Effector memory CD4-positive, alpha-beta T cell (primary cell): Measurements from ENCODE around the gene NCOA5.

Source experiments
- DNase-seq, 3 donors: peaks; one replicate each; pipeline ENCODE4 v3.0.0-alpha.2; 2020
- H3K27ac ChIP-seq: 2 replicates; pipeline ENCODE4 v1.7.0; 2013; ENCODE audit warnings: mild to moderate bottlenecking, low read length, moderate library complexity; ENCODE audit not compliant: insufficient read depth, poor library complexity, severe bottlenecking
- H3K27me3 ChIP-seq: replicated peaks from 2 replicates; pipeline ENCODE4 v1.7.0; 2013; ENCODE audit warnings: mild to moderate bottlenecking, low read length; ENCODE audit not compliant: insufficient read depth, control insufficient read depth, poor library complexity, severe bottlenecking
- H3K36me3 ChIP-seq: 2 replicates; pipeline ENCODE4 v1.7.0; 2013; ENCODE audit warnings: mild to moderate bottlenecking, low read length, moderate library complexity; ENCODE audit not compliant: control insufficient read depth, insufficient read depth
- H3K4me1 ChIP-seq: 2 replicates; pipeline ENCODE4 v1.7.0; 2013; ENCODE audit warnings: low read length, mild to moderate bottlenecking; ENCODE audit not compliant: control insufficient read depth, insufficient read depth, poor library complexity, severe bottlenecking
- H3K4me3 ChIP-seq: 2 replicates; pipeline ENCODE4 v1.7.0; 2013; ENCODE audit warnings: low read length, low read depth, mild to moderate bottlenecking; ENCODE audit not compliant: insufficient read depth, poor library complexity, severe bottlenecking
- H3K9me3 ChIP-seq: 2 replicates; pipeline ENCODE4 v1.7.0; 2013; ENCODE audit warnings: mild to moderate bottlenecking, low read length, moderate library complexity; ENCODE audit not compliant: control insufficient read depth
- total RNA-seq, 3 donors: gene quantifications; one replicate each; lab custom pipeline; 2026; lab: John Stamatoyannopoulos, UW

The NCOA5 gene
- total RNA-seq, result 14.9 to 28.1 (median 15.8) reads per million in 3 donors

GRCh38 chr20:46089417-46090388 lies at the start of gene NCOA5:
Gene NCOA5 (minus strand): TSS chr20:46089962. CDS start chr20:46079424, 10,538 bp downstream.
- no peaks in the 10 kb centered on the region for H3K9me3 ChIP-seq
- peaks cover 23% of the 10 kb centered on the region for H3K4me1 ChIP-seq
- peak within 1 kb of the TSS; percentile 81 for H3K27ac ChIP-seq
- H3K27me3 ChIP-seq, result peaks cover 3% of the 10 kb centered on the region
- no peaks in the 10 kb centered on the region for H3K36me3 ChIP-seq
- peak; percentile 83 to 89 (median 87) for DNase-seq
- peak within 1 kb of the TSS; percentile 80 for H3K4me3 ChIP-seq

- no peaks in the 10 kb centered on the region for H3K36me3 ChIP-seq
- H3K4me3 ChIP-seq, result no peak overlapping the region
- no peaks in the 10 kb centered on the region for H3K4me1 ChIP-seq
- H3K27ac ChIP-seq, result no peak overlapping the region
- no peaks in the 10 kb centered on the region for H3K9me3 ChIP-seq
- no peak for DNase-seq
- H3K27me3 ChIP-seq, result no peaks in the 10 kb centered on the region
These were observed 49.6 kb upstream of the NCOA5 start for GRCh38 chr20:46139266-46139889.

GRCh38 chr20:46137816-46138215 lies 48.1 kb upstream of the NCOA5 start:
- no peaks in the 10 kb centered on the region for H3K9me3 ChIP-seq
- no peaks in the 10 kb centered on the region for H3K36me3 ChIP-seq
- DNase-seq, result no peak
- no peaks in the 10 kb centered on the region for H3K27me3 ChIP-seq
- H3K27ac ChIP-seq, result no peak overlapping the region
- no peak overlapping the region for H3K4me3 ChIP-seq
- H3K4me1 ChIP-seq, result no peaks in the 10 kb centered on the region

GRCh38 chr20:46135856-46136633 lies 46.3 kb upstream of the NCOA5 start:
- no peaks in the 10 kb centered on the region for H3K4me1 ChIP-seq
- DNase-seq, result no peak
- H3K9me3 ChIP-seq, result no peaks in the 10 kb centered on the region
- no peak overlapping the region for H3K27ac ChIP-seq
- H3K36me3 ChIP-seq, result no peaks in the 10 kb centered on the region
- no peaks in the 10 kb centered on the region for H3K27me3 ChIP-seq
- no peak overlapping the region for H3K4me3 ChIP-seq

GRCh38 chr20:46134716-46135115 lies 45.0 kb upstream of the NCOA5 start:
- Histone ChIP-seq H3K9me3 (no peaks in the 10 kb centered on the region), H3K4me3 (no peak overlapping the region), H3K4me1 (no peaks in the 10 kb centered on the region), H3K27me3 (peaks cover 9% of the 10 kb centered on the region), H3K36me3 (no peaks in the 10 kb centered on the region), H3K27ac (no peak overlapping the region)
- no peak for DNase-seq

GRCh38 chr20:46133886-46134654 lies 44.3 kb upstream of the NCOA5 start:
- no peaks in the 10 kb centered on the region for H3K9me3 ChIP-seq
- H3K36me3 ChIP-seq, result no peaks in the 10 kb centered on the region
- H3K4me1 ChIP-seq, result no peaks in the 10 kb centered on the region
- H3K4me3 ChIP-seq, result no peak overlapping the region
- no peak overlapping the region for H3K27ac ChIP-seq
- peaks cover 9% of the 10 kb centered on the region for H3K27me3 ChIP-seq
- no peak for DNase-seq

GRCh38 chr20:46132705-46133120 lies 43.0 kb upstream of the NCOA5 start:
- Histone ChIP-seq H3K4me3 (no peak overlapping the region), H3K27ac (no peak overlapping the region), H3K9me3 (no peaks in the 10 kb centered on the region), H3K36me3 (no peaks in the 10 kb centered on the region), H3K27me3 (peaks cover 9% of the 10 kb centered on the region), H3K4me1 (no peaks in the 10 kb centered on the region)
- peak in 2 of 3 donors; percentile 11 to 35 for DNase-seq

GRCh38 chr20:46131396-46131795 lies 41.6 kb upstream of the NCOA5 start:
- H3K4me1 ChIP-seq, result no peaks in the 10 kb centered on the region
- no peak overlapping the region for H3K27ac ChIP-seq
- no peak overlapping the region for H3K4me3 ChIP-seq
- DNase-seq, result no peak
- no peaks in the 10 kb centered on the region for H3K9me3 ChIP-seq
- H3K36me3 ChIP-seq, result no peaks in the 10 kb centered on the region
- peaks cover 9% of the 10 kb centered on the region for H3K27me3 ChIP-seq

GRCh38 chr20:46130534-46130933 lies 40.8 kb upstream of the NCOA5 start:
- H3K27me3 ChIP-seq, result peaks cover 9% of the 10 kb centered on the region
- no peak overlapping the region for H3K4me3 ChIP-seq
- DNase-seq, result no peak
- no peaks in the 10 kb centered on the region for H3K4me1 ChIP-seq
- H3K9me3 ChIP-seq, result no peaks in the 10 kb centered on the region
- no peaks in the 10 kb centered on the region for H3K36me3 ChIP-seq
- no peak overlapping the region for H3K27ac ChIP-seq
